ENCODE data around the gene ALDH1A1. TPM values are rescaled to one million over a fixed set of nuclear protein-coding genes. Genes with fewer than 3 reads are reported as not detected.
A peak's percentile ranks its signal among the peaks of the same experiment; 100 is the strongest.

Gene ALDH1A1
- total RNA-seq, 1 donor from 2014 or later: 212 TPM

DNA sequence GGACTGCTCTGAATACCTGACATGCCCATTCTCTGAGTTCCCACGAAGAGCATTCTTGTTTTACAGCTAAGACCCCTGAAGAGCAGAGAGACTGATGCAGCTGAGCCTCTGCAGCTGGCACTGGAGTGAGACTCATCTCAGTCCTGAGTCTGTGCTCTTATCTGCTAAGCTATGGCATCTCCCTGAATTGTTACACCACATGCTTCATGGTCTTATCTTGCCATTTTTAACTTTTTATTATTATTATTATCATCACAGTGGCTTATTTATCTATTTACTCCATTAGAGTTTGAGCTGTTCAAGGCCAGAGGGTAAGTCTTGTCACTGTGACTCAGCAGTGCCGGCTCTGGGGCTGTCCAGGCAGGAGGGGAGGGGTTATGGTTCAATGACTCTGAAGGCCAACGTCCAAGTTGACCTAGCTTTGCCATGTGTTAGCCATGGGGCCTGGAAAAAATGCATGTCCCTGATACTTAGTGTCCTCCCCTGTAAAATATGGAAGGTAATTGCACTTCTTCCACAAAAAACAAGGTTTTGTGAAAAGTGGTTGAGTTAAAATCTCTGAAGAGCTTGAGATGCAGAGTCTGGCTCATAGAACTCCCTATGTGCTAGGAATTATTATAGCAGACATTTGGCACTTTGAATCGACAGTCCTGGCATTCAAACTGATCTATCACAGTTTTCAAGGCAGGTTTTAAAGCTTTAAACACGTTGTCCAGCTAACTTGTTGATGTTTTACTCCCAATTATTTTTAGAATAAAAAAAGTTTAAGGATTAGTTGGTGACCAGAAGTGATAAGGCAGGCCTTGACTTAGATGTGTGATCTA lies 94.6 kb downstream of the ALDH1A1 start:
- ATAC-seq (peak; percentile 46), DNase-seq (no peak)
- no peaks in the 10 kb centered on the region for H3K27me3 ChIP-seq
- peaks cover 9% of the 10 kb centered on the region for H3K4me1 ChIP-seq
- no peak overlapping the region for H3K4me3 ChIP-seq
- H3K27ac ChIP-seq: no peak overlapping the region
- TF ChIP-seq, protein P1, sequence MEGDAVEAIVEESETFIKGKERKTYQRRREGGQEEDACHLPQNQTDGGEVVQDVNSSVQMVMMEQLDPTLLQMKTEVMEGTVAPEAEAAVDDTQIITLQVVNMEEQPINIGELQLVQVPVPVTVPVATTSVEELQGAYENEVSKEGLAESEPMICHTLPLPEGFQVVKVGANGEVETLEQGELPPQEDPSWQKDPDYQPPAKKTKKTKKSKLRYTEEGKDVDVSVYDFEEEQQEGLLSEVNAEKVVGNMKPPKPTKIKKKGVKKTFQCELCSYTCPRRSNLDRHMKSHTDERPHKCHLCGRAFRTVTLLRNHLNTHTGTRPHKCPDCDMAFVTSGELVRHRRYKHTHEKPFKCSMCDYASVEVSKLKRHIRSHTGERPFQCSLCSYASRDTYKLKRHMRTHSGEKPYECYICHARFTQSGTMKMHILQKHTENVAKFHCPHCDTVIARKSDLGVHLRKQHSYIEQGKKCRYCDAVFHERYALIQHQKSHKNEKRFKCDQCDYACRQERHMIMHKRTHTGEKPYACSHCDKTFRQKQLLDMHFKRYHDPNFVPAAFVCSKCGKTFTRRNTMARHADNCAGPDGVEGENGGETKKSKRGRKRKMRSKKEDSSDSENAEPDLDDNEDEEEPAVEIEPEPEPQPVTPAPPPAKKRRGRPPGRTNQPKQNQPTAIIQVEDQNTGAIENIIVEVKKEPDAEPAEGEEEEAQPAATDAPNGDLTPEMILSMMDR (IDR thresholded peaks at IDR 0.05): no peak
- no peaks in the 10 kb centered on the region for H3K9me3 ChIP-seq
- H3K36me3 ChIP-seq: no peaks in the 10 kb centered on the region
- intact Hi-C loops (cut with DNase I): loop anchor here (5.0 to 10.0 kb wide), 2 partner anchors 226 to 329 kb away; no protein-coding TSS in a partner anchor

DNA sequence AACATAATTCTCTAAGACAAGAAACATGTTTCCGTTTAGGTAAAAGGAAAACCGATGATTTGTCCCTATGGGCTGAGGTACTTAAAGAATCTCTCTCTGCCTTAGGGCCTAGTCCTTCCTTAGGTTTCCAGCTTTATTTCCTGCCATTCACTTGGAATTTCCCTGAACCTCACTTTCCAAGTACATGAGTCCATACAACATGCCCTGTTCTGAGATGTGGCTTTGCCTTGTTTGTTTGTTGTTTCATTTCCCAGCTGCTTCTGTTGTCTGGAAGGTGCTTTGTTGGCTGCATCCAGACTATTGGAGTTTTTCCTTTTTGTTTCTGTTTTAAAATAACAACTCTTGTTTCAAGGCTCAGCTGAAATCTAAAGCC lies 95.2 kb downstream of the ALDH1A1 start:
- Histone ChIP-seq H3K4me1 (peaks cover 9% of the 10 kb centered on the region), H3K9me3 (no peaks in the 10 kb centered on the region), H3K36me3 (no peaks in the 10 kb centered on the region), H3K27me3 (no peaks in the 10 kb centered on the region), H3K4me3 (no peak overlapping the region), H3K27ac (no peak overlapping the region)
- intact Hi-C loops (cut with DNase I): loop anchor here (5.0 to 10.0 kb wide), 2 partner anchors 227 to 330 kb away; no protein-coding TSS in a partner anchor
- ATAC-seq: no peak
- DNase-seq: no peak
- TF ChIP-seq, protein P1 (IDR thresholded peaks at IDR 0.05): no peak

- H3K9me3 ChIP-seq: no peaks in the 10 kb centered on the region
- H3K27me3 ChIP-seq: no peaks in the 10 kb centered on the region
- no peak overlapping the region for H3K27ac ChIP-seq
- H3K4me1 ChIP-seq: peaks cover 9% of the 10 kb centered on the region
- DNase-seq: no peak
- ATAC-seq: peak; percentile 73
- H3K36me3 ChIP-seq: no peaks in the 10 kb centered on the region
- TF ChIP-seq, protein P1 (IDR thresholded peaks at IDR 0.05): peak; percentile 66
- intact Hi-C loops (cut with DNase I): loop anchor here (5.0 to 10.0 kb wide), 2 partner anchors 228 to 330 kb away; no protein-coding TSS in a partner anchor
- no peak overlapping the region for H3K4me3 ChIP-seq
Measured at GRCh38 chr9:72856972-72857623, 95.8 kb downstream of the ALDH1A1 start.

GRCh38 chr9:72855890-72856523 lies 96.8 kb downstream of the ALDH1A1 start:
- TF ChIP-seq, protein P1 (IDR thresholded peaks at IDR 0.05): no peak
- no peak for DNase-seq
- intact Hi-C loops (cut with DNase I): loop anchor here (5.0 to 10.0 kb wide), 2 partner anchors 229 to 331 kb away; no protein-coding TSS in a partner anchor
- Histone ChIP-seq H3K9me3 (no peaks in the 10 kb centered on the region), H3K36me3 (no peaks in the 10 kb centered on the region), H3K27ac (no peak overlapping the region), H3K4me1 (peaks cover 9% of the 10 kb centered on the region), H3K27me3 (no peaks in the 10 kb centered on the region), H3K4me3 (no peak overlapping the region)
- no peak for ATAC-seq

DNA sequence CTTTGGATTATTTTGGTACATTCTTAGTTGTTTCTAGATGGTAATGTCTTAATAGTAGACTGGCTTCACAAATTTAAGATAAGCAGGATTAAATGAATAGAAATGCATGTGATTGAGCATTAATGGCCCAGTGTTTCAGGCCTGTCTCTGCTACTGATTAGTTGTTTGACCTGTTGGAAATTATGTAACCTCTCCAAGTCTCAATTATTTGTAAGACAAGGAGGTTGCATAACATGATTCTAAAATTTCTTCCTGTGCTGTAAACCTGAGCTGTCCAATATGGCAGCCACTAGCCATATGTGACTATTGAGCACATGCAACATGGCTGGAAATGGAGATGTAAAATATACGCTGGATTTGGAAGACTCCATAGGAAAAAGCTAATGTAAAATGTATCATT lies 97.5 kb downstream of the ALDH1A1 start:
- ATAC-seq (peak; percentile 21), DNase-seq (no peak)
- TF ChIP-seq, protein P1 (IDR thresholded peaks at IDR 0.05): no peak
- intact Hi-C loops (cut with DNase I): loop anchor here (5.0 to 10.0 kb wide), 2 partner anchors 229 to 332 kb away; no protein-coding TSS in a partner anchor
- Histone ChIP-seq H3K9me3 (no peaks in the 10 kb centered on the region), H3K36me3 (no peaks in the 10 kb centered on the region), H3K4me1 (peaks cover 9% of the 10 kb centered on the region), H3K27me3 (no peaks in the 10 kb centered on the region), H3K4me3 (no peak overlapping the region), H3K27ac (no peak overlapping the region)

Other genes with a start within 250 kb of the ALDH1A1 start
- 314 TPM for gene ANXA1, start 198.8 kb upstream of the ALDH1A1 start, total RNA-seq

Data from upper lobe of right lung (tissue), 1 donor.